ENCODE data around the gene OR13C5.

Gene OR13C5

DNA sequence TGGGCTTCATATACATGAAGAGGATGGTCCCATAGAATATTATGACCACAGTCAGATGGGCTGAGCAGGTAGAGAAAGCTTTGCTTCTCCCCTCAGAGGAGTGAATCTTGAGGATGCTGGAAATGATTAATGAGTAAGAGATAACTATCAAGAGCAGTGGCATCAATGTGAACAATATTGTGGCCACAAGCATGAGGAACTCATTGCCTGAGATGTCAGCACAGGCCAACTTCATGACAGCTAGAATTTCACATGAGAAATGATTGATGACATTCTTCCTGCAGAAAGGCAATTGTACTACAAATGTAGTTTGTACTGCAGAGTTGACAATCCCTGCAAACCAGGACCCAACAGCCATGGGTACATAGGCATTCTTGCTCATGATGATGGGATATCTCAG, 18.2 kb upstream of the OR13C5 start:
- CTCF ChIA-PET, result no interaction called here

DNA sequence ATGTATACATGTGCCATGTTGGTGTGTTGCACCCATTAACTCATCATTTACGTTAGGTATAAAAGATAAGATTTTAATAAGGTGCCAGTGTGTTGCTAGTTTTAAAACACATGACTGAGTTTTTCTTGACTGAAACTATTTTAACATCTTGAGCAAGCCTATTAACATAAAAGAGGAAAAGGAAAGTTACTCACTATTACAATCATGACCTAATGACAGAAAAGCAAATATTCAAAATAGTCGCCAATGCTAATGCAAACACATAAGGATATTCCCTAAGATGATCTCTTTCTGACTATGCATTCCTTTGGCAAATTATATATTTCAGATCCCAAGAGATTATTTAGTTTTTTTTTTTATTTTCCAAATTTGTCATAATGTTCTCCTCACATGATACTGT, 12.0 kb upstream of the OR13C5 start:
- H3K27ac ChIP-seq (ENCODE audit: extremely low read depth, low read depth, low read length), result no peak overlapping the region
- H3K9me3 ChIP-seq (ENCODE audit: control insufficient read depth, insufficient read depth, low read depth, low read length), result no peaks in the 10 kb centered on the region
- no peaks in the 10 kb centered on the region for H3K36me3 ChIP-seq (ENCODE audit: control insufficient read depth in 2 of 2, insufficient read depth in 1 of 2, low read length in 2 of 2)
- TF ChIP-seq SCRT1 (tag by site-specific recombination; IDR thresholded peaks at IDR 0.05; ENCODE audit: borderline replicate concordance), result no peak
- TF ChIP-seq HOXA7 (CRISPR knock-in tag; IDR thresholded peaks at IDR 0.05; ENCODE audit: borderline replicate concordance), result no peak
- TF ChIP-seq ZEB2 (tag by site-specific recombination; IDR thresholded peaks at IDR 0.05), result no peak
- no peak for TF ChIP-seq ZNF37A (tag by site-specific recombination; IDR thresholded peaks at IDR 0.05)
- no peak for TF ChIP-seq ZIC2 (tag by site-specific recombination; IDR thresholded peaks at IDR 0.05)
- TF ChIP-seq ZNF121 (tag by site-specific recombination; IDR thresholded peaks at IDR 0.05), result no peak
- no peak for TF ChIP-seq ZNF157 (tag by site-specific recombination; IDR thresholded peaks at IDR 0.05)
- no peak for TF ChIP-seq ZSCAN23 (tag by site-specific recombination; IDR thresholded peaks at IDR 0.05)
- no peak for TF ChIP-seq ZNF202 (tag by site-specific recombination; IDR thresholded peaks at IDR 0.05; ENCODE audit: borderline replicate concordance)
- TF ChIP-seq ZNF10 (tag by site-specific recombination; IDR thresholded peaks at IDR 0.05), result no peak
- TF ChIP-seq, protein P1, sequence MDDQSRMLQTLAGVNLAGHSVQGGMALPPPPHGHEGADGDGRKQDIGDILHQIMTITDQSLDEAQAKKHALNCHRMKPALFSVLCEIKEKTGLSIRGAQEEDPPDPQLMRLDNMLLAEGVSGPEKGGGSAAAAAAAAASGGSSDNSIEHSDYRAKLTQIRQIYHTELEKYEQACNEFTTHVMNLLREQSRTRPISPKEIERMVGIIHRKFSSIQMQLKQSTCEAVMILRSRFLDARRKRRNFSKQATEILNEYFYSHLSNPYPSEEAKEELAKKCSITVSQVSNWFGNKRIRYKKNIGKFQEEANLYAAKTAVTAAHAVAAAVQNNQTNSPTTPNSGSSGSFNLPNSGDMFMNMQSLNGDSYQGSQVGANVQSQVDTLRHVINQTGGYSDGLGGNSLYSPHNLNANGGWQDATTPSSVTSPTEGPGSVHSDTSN (CRISPR knock-in tag; IDR thresholded peaks at IDR 0.05), result no peak
- no peaks in the 10 kb centered on the region for H3K4me1 ChIP-seq (ENCODE audit: control insufficient read depth, insufficient read depth, low read length)
- no peak overlapping the region for H3K4me3 ChIP-seq (ENCODE audit: low read depth, low read length)
- POLR2A ChIA-PET, result no interaction called here
- CTCF ChIA-PET, result no interaction called here

More for the DNA sequence above, 18.2 kb upstream of the OR13C5 start:
- no peak overlapping the region for H3K27ac ChIP-seq (ENCODE audit: extremely low read depth, low read depth, low read length)
- no peaks in the 10 kb centered on the region for H3K36me3 ChIP-seq (ENCODE audit: control insufficient read depth in 2 of 2, insufficient read depth in 1 of 2, low read length in 2 of 2)
- no peaks in the 10 kb centered on the region for H3K9me3 ChIP-seq (ENCODE audit: control insufficient read depth, insufficient read depth, low read depth, low read length)
- H3K4me3 ChIP-seq (ENCODE audit: low read depth, low read length), result no peak overlapping the region
- no peaks in the 10 kb centered on the region for H3K4me1 ChIP-seq (ENCODE audit: control insufficient read depth, insufficient read depth, low read length)
- TF ChIP-seq, protein P2, sequence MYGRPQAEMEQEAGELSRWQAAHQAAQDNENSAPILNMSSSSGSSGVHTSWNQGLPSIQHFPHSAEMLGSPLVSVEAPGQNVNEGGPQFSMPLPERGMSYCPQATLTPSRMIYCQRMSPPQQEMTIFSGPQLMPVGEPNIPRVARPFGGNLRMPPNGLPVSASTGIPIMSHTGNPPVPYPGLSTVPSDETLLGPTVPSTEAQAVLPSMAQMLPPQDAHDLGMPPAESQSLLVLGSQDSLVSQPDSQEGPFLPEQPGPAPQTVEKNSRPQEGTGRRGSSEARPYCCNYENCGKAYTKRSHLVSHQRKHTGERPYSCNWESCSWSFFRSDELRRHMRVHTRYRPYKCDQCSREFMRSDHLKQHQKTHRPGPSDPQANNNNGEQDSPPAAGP (tag by site-specific recombination; IDR thresholded peaks at IDR 0.05), result no peak
- TF ChIP-seq ZNF596 (tag by site-specific recombination; IDR thresholded peaks at IDR 0.05) (no peak), ZFP37 (tag by site-specific recombination; IDR thresholded peaks at IDR 0.05) (no peak), ZNF529 (tag by site-specific recombination; IDR thresholded peaks at IDR 0.05; ENCODE audit: insufficient replicate concordance) (no peak), RBAK (tag by site-specific recombination; IDR thresholded peaks at IDR 0.05) (no peak), ZBTB48 (tag by site-specific recombination; IDR thresholded peaks at IDR 0.05) (no peak), IKZF3 (tag by site-specific recombination; IDR thresholded peaks at IDR 0.05) (no peak), ZNF266 (tag by site-specific recombination; IDR thresholded peaks at IDR 0.05; ENCODE audit: low read depth) (no peak), GLIS1 (tag by site-specific recombination; IDR thresholded peaks at IDR 0.05) (no peak), KLF16 (tag by site-specific recombination; IDR thresholded peaks at IDR 0.05) (no peak)
- POLR2A ChIA-PET, result no interaction called here

DNA sequence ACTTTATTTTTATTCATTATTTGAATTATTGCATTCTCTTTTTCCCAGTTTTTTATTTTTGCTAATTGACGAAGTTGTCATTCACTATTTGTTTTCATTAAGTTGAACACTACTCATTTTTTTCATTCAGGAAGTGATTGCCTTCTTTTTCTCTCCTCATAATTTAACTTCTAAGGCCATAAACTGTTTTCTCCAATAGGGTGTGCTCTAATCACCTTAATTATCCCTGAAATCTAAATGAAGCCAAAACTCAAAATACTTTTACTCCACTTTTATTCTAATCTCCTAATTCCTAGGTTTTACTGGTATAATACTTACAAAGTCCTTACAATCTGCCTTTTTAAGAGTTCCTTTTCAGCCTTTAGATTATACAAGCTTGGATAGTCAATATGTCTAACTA, 9.1 kb upstream of the OR13C5 start:
- no peak overlapping the region for H3K4me3 ChIP-seq (ENCODE audit: low read depth, low read length)
- H3K36me3 ChIP-seq (ENCODE audit: control insufficient read depth in 2 of 2, insufficient read depth in 1 of 2, low read length in 2 of 2), result no peaks in the 10 kb centered on the region
- H3K27ac ChIP-seq (ENCODE audit: extremely low read depth, low read depth, low read length), result no peak overlapping the region
- H3K9me3 ChIP-seq (ENCODE audit: control insufficient read depth, insufficient read depth, low read depth, low read length), result no peaks in the 10 kb centered on the region
- CTCF ChIA-PET, result interaction anchor here (0.6 to 0.7 kb wide), 2 partner anchors 21 to 1272 kb away, joined by 3 read pairs; no protein-coding TSS in a partner anchor
- no peaks in the 10 kb centered on the region for H3K4me1 ChIP-seq (ENCODE audit: control insufficient read depth, insufficient read depth, low read length)
- POLR2A ChIA-PET, result no interaction called here
- TF ChIP-seq ZNF155 (tag by site-specific recombination; IDR thresholded peaks at IDR 0.05) (no peak), OVOL3 (tag by site-specific recombination; IDR thresholded peaks at IDR 0.05) (no peak), KLF1 (tag by site-specific recombination; IDR thresholded peaks at IDR 0.05) (no peak), MEIS1 (CRISPR knock-in tag; IDR thresholded peaks at IDR 0.05; ENCODE audit: borderline replicate concordance) (no peak), ZNF433 (tag by site-specific recombination; IDR thresholded peaks at IDR 0.05; ENCODE audit: low read depth) (no peak), ZNF311 (tag by site-specific recombination; IDR thresholded peaks at IDR 0.05; ENCODE audit: borderline replicate concordance) (no peak), ZBTB17 (tag by site-specific recombination; IDR thresholded peaks at IDR 0.05) (no peak), ZBTB8A (tag by site-specific recombination; IDR thresholded peaks at IDR 0.05) (no peak), RBAK (tag by site-specific recombination; IDR thresholded peaks at IDR 0.05) (no peak), ZNF677 (tag by site-specific recombination; IDR thresholded peaks at IDR 0.05) (no peak)
- TF ChIP-seq, protein P3, sequence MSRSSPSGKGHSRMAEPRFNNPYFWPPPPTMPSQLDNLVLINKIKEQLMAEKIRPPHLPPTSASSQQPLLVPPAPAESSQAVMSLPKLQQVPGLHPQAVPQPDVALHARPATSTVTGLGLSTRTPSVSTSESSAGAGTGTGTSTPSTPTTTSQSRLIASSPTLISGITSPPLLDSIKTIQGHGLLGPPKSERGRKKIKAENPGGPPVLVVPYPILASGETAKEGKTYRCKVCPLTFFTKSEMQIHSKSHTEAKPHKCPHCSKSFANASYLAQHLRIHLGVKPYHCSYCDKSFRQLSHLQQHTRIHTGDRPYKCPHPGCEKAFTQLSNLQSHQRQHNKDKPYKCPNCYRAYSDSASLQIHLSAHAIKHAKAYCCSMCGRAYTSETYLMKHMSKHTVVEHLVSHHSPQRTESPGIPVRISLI (tag by site-specific recombination; IDR thresholded peaks at IDR 0.05), result no peak
- TF ChIP-seq, protein P4, sequence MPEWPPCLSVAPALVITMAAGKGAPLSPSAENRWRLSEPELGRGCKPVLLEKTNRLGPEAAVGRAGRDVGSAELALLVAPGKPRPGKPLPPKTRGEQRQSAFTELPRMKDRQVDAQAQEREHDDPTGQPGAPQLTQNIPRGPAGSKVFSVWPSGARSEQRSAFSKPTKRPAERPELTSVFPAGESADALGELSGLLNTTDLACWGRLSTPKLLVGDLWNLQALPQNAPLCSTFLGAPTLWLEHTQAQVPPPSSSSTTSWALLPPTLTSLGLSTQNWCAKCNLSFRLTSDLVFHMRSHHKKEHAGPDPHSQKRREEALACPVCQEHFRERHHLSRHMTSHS (tag by site-specific recombination; IDR thresholded peaks at IDR 0.05), result no peak

All from HEK293 (cell line).